ENCODE measurements around the gene PNMA5.

The PNMA5 gene

GRCh38 chrX:152959626-152960025 is 34.3 kb downstream of the PNMA5 start:
- intact Hi-C loops (cut with DNase I): loop anchor here (10.0 kb wide), 2 partner anchors 545 to 995 kb away; no protein-coding TSS in a partner anchor
- no peak for DNase-seq

GRCh38 chrX:152958524-152959465 is 35.1 kb downstream of the PNMA5 start:
- peak; percentile 78 to 98 (median 88) for DNase-seq
- intact Hi-C loops (cut with DNase I): loop anchor here (10.0 kb wide), 2 partner anchors 546 to 996 kb away; no protein-coding TSS in a partner anchor

GRCh38 chrX:152958047-152958446 is 35.9 kb downstream of the PNMA5 start:
- DNase-seq: no peak
- intact Hi-C loops (cut with DNase I): loop anchor here (10.0 kb wide), 2 partner anchors 547 to 997 kb away; no protein-coding TSS in a partner anchor

GRCh38 chrX:152950786-152951185 is 43.1 kb downstream of the PNMA5 start:
- intact Hi-C loops (cut with DNase I): loop anchor here (10.0 kb wide), 2 partner anchors 554 to 1004 kb away; no protein-coding TSS in a partner anchor
- DNase-seq: no peak

- peak in 1 of 10 donors; percentile 64 for DNase-seq
- intact Hi-C loops (cut with DNase I): no loop called here
These were observed 44.8 kb downstream of the PNMA5 start for GRCh38 chrX:152949114-152949513.

- DNase-seq: peak in 1 of 10 donors; percentile 70
- intact Hi-C loops (cut with DNase I): no loop called here
These were observed 47.2 kb downstream of the PNMA5 start for GRCh38 chrX:152946681-152947080.

- intact Hi-C loops (cut with DNase I): no loop called here
- DNase-seq: peak in 1 of 10 donors; percentile 77
These were observed 48.6 kb downstream of the PNMA5 start for GRCh38 chrX:152945021-152945979.

GRCh38 chrX:152943826-152944225 is 50.1 kb downstream of the PNMA5 start:
- peak in 1 of 10 donors; percentile 7 for DNase-seq
- intact Hi-C loops (cut with DNase I): no loop called here

- intact Hi-C loops (cut with DNase I): no loop called here
- no peak for DNase-seq
These were observed 51.9 kb downstream of the PNMA5 start for GRCh38 chrX:152942077-152942442.

GRCh38 chrX:152941328-152942076 is 52.4 kb downstream of the PNMA5 start:
- peak; percentile 76 to 98 (median 86) for DNase-seq
- intact Hi-C loops (cut with DNase I): no loop called here
